Measurements from ENCODE around the gene DNAJC15. TPM values are rescaled to one million over a fixed set of nuclear protein-coding genes. Genes with fewer than 3 reads are reported as not detected.
"Not testable (repeated sequence)": the region's sequence is repeated elsewhere in the genome, so short reads cannot be mapped to it uniquely, and the experiment has no call there.

The DNAJC15 gene
- total RNA-seq, 1 donor from 2014 or later = 17.0 TPM

GRCh38 chr13:43039966-43040365 is 16.6 kb downstream of the DNAJC15 start:
- ATAC-seq (no peak), DNase-seq (no peak)
- H3K4me1 ChIP-seq = peaks cover 23% of the 10 kb centered on the region
- no peaks in the 10 kb centered on the region for H3K27me3 ChIP-seq (ENCODE audit: low read depth)
- no peaks in the 10 kb centered on the region for H3K9me3 ChIP-seq
- H3K4me3 ChIP-seq = no peak overlapping the region
- intact Hi-C loops (cut with DNase I) = no loop called here
- no peak for TF ChIP-seq CTCF (IDR thresholded peaks at IDR 0.05)
- no peak overlapping the region for H3K27ac ChIP-seq
- H3K36me3 ChIP-seq = no peaks in the 10 kb centered on the region

GRCh38 chr13:43040581-43041368 is 17.4 kb downstream of the DNAJC15 start:
- peak; percentile 73 to 74 for ATAC-seq
- H3K4me3 ChIP-seq; H3K27me3 ChIP-seq (ENCODE audit: low read depth); H3K36me3 ChIP-seq; H3K27ac ChIP-seq; DNase-seq; intact Hi-C loops (cut with DNase I); H3K9me3 ChIP-seq: not testable (repeated sequence)
- peaks cover 26% of the 10 kb centered on the region for H3K4me1 ChIP-seq

GRCh38 chr13:43041369-43041921 is 18.1 kb downstream of the DNAJC15 start:
- Histone ChIP-seq H3K4me1 (peaks cover 21% of the 10 kb centered on the region), H3K9me3 (no peaks in the 10 kb centered on the region), H3K36me3 (no peaks in the 10 kb centered on the region), H3K27ac (peak overlapping the region; percentile 12), H3K4me3 (no peak overlapping the region), H3K27me3 (ENCODE audit: low read depth) (no peaks in the 10 kb centered on the region)
- intact Hi-C loops (cut with DNase I) = no loop called here
- DNase-seq (no peak), ATAC-seq (no peak)
- TF ChIP-seq CTCF (IDR thresholded peaks at IDR 0.05) = no peak

- DNase-seq = no peak
These were observed 19.1 kb downstream of the DNAJC15 start for GRCh38 chr13:43042410-43042921.

GRCh38 chr13:43044720-43045301 is 21.4 kb downstream of the DNAJC15 start:
- ATAC-seq = peak in 1 of 2 donors; percentile 36
- no peak for DNase-seq
- Histone ChIP-seq H3K4me3 (no peak overlapping the region), H3K27ac (peak overlapping the region; percentile 67), H3K9me3 (no peaks in the 10 kb centered on the region), H3K36me3 (no peaks in the 10 kb centered on the region), H3K27me3 (ENCODE audit: low read depth) (no peaks in the 10 kb centered on the region), H3K4me1 (peaks cover 24% of the 10 kb centered on the region)
- TF ChIP-seq CTCF (IDR thresholded peaks at IDR 0.05) = no peak
- intact Hi-C loops (cut with DNase I) = no loop called here

More at GRCh38 chr13:43042410-43042921, 19.1 kb downstream of the DNAJC15 start:
- no peak for ATAC-seq
- TF ChIP-seq CTCF (IDR thresholded peaks at IDR 0.05) = no peak
- H3K36me3 ChIP-seq = no peaks in the 10 kb centered on the region
- peaks cover 14% of the 10 kb centered on the region for H3K4me1 ChIP-seq
- no peaks in the 10 kb centered on the region for H3K27me3 ChIP-seq (ENCODE audit: low read depth)
- no peak overlapping the region for H3K27ac ChIP-seq
- H3K9me3 ChIP-seq = no peaks in the 10 kb centered on the region
- intact Hi-C loops (cut with DNase I) = no loop called here
- H3K4me3 ChIP-seq = no peak overlapping the region

GRCh38 chr13:43045302-43045773 is 22.0 kb downstream of the DNAJC15 start:
- H3K36me3 ChIP-seq; H3K4me3 ChIP-seq; H3K27me3 ChIP-seq (ENCODE audit: low read depth); intact Hi-C loops (cut with DNase I); H3K9me3 ChIP-seq: not testable (repeated sequence)
- Histone ChIP-seq H3K27ac (peak overlapping the region; percentile 67), H3K4me1 (peaks cover 29% of the 10 kb centered on the region)
- peak; percentile 85 for DNase-seq
- peak in 1 of 2 donors; percentile 48 for ATAC-seq
